Measurements from ENCODE around the gene PSTPIP1.

DNA sequence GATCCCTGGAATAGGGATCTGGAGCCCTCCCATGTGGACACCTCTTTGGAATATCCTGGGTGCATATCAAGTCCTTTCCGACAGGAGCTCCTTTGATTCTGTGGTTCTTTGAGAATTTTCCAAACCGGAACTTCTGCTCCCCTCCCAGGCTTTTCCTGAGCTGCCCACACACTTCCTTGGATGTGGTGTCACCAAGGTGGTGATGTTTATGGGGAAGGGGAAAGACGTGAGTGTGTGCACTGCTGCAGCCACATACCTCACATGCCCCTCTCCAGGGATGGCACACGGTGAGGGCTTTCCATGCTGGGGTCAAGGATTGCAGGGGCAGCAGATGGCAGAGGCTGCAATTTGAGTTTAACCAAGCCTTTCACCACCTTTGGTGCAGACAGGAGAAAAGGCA, 27.9 kb upstream of the PSTPIP1 start:
- TF ChIP-seq TAF7 (optimal IDR thresholded peaks at IDR 0.05; ENCODE audit: borderline replicate concordance, low read depth, low read length) (no peak), EZH2 (IDR thresholded peaks at IDR 0.05; ENCODE audit: low read depth, low read length, severe bottlenecking) (no peak), CHD2 (IDR thresholded peaks at IDR 0.05; ENCODE audit: low read length) (no peak), SIRT6 (IDR thresholded peaks at IDR 0.05; ENCODE audit: low read length) (no peak), CHD1 (IDR thresholded peaks at IDR 0.05; ENCODE audit: low read depth, low read length) (no peak)
- TF ChIP-seq, protein P1, sequence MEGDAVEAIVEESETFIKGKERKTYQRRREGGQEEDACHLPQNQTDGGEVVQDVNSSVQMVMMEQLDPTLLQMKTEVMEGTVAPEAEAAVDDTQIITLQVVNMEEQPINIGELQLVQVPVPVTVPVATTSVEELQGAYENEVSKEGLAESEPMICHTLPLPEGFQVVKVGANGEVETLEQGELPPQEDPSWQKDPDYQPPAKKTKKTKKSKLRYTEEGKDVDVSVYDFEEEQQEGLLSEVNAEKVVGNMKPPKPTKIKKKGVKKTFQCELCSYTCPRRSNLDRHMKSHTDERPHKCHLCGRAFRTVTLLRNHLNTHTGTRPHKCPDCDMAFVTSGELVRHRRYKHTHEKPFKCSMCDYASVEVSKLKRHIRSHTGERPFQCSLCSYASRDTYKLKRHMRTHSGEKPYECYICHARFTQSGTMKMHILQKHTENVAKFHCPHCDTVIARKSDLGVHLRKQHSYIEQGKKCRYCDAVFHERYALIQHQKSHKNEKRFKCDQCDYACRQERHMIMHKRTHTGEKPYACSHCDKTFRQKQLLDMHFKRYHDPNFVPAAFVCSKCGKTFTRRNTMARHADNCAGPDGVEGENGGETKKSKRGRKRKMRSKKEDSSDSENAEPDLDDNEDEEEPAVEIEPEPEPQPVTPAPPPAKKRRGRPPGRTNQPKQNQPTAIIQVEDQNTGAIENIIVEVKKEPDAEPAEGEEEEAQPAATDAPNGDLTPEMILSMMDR (IDR thresholded peaks at IDR 0.05; ENCODE audit: control extremely low read depth in 1 of 3, insufficient read depth in 1 of 3, low read depth in 1 of 3, low read length in 3 of 3), result no peak
- TF ChIP-seq, protein P2, sequence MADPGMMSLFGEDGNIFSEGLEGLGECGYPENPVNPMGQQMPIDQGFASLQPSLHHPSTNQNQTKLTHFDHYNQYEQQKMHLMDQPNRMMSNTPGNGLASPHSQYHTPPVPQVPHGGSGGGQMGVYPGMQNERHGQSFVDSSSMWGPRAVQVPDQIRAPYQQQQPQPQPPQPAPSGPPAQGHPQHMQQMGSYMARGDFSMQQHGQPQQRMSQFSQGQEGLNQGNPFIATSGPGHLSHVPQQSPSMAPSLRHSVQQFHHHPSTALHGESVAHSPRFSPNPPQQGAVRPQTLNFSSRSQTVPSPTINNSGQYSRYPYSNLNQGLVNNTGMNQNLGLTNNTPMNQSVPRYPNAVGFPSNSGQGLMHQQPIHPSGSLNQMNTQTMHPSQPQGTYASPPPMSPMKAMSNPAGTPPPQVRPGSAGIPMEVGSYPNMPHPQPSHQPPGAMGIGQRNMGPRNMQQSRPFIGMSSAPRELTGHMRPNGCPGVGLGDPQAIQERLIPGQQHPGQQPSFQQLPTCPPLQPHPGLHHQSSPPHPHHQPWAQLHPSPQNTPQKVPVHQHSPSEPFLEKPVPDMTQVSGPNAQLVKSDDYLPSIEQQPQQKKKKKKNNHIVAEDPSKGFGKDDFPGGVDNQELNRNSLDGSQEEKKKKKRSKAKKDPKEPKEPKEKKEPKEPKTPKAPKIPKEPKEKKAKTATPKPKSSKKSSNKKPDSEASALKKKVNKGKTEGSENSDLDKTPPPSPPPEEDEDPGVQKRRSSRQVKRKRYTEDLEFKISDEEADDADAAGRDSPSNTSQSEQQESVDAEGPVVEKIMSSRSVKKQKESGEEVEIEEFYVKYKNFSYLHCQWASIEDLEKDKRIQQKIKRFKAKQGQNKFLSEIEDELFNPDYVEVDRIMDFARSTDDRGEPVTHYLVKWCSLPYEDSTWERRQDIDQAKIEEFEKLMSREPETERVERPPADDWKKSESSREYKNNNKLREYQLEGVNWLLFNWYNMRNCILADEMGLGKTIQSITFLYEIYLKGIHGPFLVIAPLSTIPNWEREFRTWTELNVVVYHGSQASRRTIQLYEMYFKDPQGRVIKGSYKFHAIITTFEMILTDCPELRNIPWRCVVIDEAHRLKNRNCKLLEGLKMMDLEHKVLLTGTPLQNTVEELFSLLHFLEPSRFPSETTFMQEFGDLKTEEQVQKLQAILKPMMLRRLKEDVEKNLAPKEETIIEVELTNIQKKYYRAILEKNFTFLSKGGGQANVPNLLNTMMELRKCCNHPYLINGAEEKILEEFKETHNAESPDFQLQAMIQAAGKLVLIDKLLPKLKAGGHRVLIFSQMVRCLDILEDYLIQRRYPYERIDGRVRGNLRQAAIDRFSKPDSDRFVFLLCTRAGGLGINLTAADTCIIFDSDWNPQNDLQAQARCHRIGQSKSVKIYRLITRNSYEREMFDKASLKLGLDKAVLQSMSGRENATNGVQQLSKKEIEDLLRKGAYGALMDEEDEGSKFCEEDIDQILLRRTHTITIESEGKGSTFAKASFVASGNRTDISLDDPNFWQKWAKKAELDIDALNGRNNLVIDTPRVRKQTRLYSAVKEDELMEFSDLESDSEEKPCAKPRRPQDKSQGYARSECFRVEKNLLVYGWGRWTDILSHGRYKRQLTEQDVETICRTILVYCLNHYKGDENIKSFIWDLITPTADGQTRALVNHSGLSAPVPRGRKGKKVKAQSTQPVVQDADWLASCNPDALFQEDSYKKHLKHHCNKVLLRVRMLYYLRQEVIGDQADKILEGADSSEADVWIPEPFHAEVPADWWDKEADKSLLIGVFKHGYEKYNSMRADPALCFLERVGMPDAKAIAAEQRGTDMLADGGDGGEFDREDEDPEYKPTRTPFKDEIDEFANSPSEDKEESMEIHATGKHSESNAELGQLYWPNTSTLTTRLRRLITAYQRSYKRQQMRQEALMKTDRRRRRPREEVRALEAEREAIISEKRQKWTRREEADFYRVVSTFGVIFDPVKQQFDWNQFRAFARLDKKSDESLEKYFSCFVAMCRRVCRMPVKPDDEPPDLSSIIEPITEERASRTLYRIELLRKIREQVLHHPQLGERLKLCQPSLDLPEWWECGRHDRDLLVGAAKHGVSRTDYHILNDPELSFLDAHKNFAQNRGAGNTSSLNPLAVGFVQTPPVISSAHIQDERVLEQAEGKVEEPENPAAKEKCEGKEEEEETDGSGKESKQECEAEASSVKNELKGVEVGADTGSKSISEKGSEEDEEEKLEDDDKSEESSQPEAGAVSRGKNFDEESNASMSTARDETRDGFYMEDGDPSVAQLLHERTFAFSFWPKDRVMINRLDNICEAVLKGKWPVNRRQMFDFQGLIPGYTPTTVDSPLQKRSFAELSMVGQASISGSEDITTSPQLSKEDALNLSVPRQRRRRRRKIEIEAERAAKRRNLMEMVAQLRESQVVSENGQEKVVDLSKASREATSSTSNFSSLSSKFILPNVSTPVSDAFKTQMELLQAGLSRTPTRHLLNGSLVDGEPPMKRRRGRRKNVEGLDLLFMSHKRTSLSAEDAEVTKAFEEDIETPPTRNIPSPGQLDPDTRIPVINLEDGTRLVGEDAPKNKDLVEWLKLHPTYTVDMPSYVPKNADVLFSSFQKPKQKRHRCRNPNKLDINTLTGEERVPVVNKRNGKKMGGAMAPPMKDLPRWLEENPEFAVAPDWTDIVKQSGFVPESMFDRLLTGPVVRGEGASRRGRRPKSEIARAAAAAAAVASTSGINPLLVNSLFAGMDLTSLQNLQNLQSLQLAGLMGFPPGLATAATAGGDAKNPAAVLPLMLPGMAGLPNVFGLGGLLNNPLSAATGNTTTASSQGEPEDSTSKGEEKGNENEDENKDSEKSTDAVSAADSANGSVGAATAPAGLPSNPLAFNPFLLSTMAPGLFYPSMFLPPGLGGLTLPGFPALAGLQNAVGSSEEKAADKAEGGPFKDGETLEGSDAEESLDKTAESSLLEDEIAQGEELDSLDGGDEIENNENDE (IDR thresholded peaks at IDR 0.05; ENCODE audit: insufficient replicate concordance, low read length), result no peak
